ENCODE results near the gene CDAN1.

CDAN1 gene

DNA sequence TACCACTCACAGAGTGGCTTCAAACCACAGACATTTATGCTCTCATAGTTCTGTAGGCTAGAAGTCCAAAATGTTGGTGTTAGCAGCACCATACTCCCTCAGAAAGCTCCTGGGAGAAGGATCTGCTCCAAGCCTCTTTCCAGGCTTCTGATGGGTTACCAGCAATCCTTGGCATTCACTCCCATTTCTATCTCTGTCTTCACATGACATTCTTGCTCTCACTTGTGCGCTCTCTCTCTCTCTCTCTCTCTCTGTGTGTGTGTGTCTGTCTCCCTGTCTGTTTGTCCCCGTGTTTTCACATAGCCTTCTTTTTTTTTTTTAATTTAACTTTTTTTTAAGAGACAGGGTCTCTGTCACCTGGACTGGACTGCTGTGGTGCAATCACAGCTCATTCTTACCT, 26.3 kb downstream of the CDAN1 start:
- intact Hi-C loops (cut with micrococcal nuclease) = no loop called here

DNA sequence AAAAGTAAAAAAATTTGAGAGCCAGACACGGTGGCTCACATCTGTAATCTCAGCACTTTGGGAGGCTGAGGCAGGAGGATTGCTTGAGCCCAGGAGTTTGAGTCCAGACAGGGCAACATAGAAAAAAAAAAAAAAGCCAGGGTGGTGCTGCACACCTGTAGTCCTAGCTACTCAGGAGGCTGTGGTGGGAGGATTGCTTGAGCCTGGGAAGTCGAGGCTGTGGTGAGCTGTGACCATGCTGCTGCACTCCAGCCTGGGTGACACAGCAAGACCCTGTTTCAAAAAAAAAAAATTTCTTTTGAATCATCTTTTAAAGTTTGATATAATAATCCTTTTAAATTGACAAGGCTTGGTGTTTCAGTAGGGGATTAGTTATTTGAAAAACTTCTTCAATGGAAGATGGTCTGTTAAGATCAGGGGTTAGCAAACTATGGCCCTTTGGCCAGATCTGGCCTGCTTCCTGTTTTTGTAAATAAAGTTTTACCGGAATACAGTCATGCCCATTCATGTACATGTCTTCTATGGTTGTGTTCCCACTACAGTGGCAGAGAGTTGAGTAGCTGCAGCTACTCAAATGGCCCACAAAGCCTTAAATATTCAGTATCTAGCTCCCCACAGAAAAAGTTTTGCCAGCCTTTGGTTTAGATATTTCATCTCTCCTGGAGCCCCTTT, 28.9 kb downstream of the CDAN1 start:
- no peak overlapping the region for H3K27ac Mint-ChIP-seq
- intact Hi-C loops (cut with micrococcal nuclease) = loop anchor here (10.0 kb wide), 1 partner anchor 487 kb away; no protein-coding TSS in a partner anchor
- H3K36me3 Mint-ChIP-seq (ENCODE audit: low read depth) = no peaks in the 10 kb centered on the region
- H3K9me3 Mint-ChIP-seq = no peaks in the 10 kb centered on the region
- H3K27me3 Mint-ChIP-seq = no peaks in the 10 kb centered on the region
- H3K4me3 Mint-ChIP-seq = no peak overlapping the region
- H3K4me1 Mint-ChIP-seq (ENCODE audit: low read depth) = no peaks in the 10 kb centered on the region

More for the DNA sequence above, 26.3 kb downstream of the CDAN1 start:
- no peaks in the 10 kb centered on the region for H3K36me3 Mint-ChIP-seq (ENCODE audit: low read depth)
- H3K27me3 Mint-ChIP-seq = no peaks in the 10 kb centered on the region
- H3K4me3 Mint-ChIP-seq = no peak overlapping the region
- H3K9me3 Mint-ChIP-seq = no peaks in the 10 kb centered on the region
- H3K27ac Mint-ChIP-seq = no peak overlapping the region
- H3K4me1 Mint-ChIP-seq (ENCODE audit: low read depth) = no peaks in the 10 kb centered on the region

GRCh38 chr15:42707068-42707467, 29.9 kb downstream of the CDAN1 start:
- intact Hi-C loops (cut with micrococcal nuclease) = loop anchor here (10.0 kb wide), 1 partner anchor 488 kb away; no protein-coding TSS in a partner anchor
- H3K4me3 Mint-ChIP-seq = no peak overlapping the region
- H3K36me3 Mint-ChIP-seq (ENCODE audit: low read depth) = no peaks in the 10 kb centered on the region
- H3K9me3 Mint-ChIP-seq = no peaks in the 10 kb centered on the region
- no peaks in the 10 kb centered on the region for H3K27me3 Mint-ChIP-seq
- H3K27ac Mint-ChIP-seq = no peak overlapping the region
- H3K4me1 Mint-ChIP-seq (ENCODE audit: low read depth) = no peaks in the 10 kb centered on the region

DNA sequence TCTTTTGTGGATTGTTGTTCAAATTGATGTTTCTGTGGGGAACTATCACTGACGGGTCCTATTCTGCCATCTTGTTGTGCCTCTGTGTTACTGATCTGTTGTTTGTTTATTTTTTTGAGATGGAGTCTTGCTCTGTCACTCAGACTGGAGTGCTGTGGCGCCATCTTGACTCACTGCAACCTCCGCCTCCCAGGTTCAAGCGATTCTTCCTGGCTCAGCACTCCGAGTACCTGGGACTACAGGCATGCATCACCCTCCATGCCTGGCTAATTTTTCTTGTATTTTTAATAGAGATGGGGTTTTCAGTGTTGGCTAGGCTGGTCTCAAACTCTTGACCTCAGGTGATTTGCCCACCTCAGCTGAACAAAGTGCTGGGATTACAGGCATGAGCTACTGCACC, 31.6 kb downstream of the CDAN1 start:
- no peak overlapping the region for H3K4me3 Mint-ChIP-seq
- no peaks in the 10 kb centered on the region for H3K4me1 Mint-ChIP-seq (ENCODE audit: low read depth)
- H3K27me3 Mint-ChIP-seq = no peaks in the 10 kb centered on the region
- no peak overlapping the region for H3K27ac Mint-ChIP-seq
- intact Hi-C loops (cut with micrococcal nuclease) = loop anchor here (10.0 kb wide), 1 partner anchor 489 kb away; no protein-coding TSS in a partner anchor
- no peaks in the 10 kb centered on the region for H3K36me3 Mint-ChIP-seq (ENCODE audit: low read depth)
- H3K9me3 Mint-ChIP-seq = no peaks in the 10 kb centered on the region

DNA sequence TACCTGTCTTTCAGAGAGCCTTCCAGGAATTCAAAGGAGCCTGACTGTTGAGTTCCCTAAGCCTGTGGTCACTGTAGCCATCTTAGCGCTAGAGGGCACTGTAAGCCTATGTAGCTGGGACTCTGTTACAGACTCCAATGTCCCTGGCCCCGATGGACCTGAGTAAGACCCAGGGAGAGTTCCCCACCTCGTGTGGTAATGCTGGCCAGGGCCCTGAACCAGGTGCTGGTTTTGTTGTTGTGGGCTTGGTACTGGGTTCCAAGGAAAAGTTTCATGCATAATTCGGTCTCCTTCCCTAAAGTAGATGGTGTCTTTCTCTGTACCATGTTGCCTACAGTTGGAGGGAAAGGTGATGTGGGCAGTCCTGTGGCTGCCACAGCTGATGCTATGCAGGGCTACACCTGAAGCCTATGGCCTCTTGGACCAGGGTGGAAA, 32.4 kb downstream of the CDAN1 start:
- no peak overlapping the region for H3K4me3 Mint-ChIP-seq
- intact Hi-C loops (cut with micrococcal nuclease) = loop anchor here (1.0 to 10.0 kb wide), 3 partner anchors 222 to 490 kb away; no protein-coding TSS in a partner anchor
- H3K27me3 Mint-ChIP-seq = no peaks in the 10 kb centered on the region
- no peaks in the 10 kb centered on the region for H3K9me3 Mint-ChIP-seq
- no peak overlapping the region for H3K27ac Mint-ChIP-seq
- no peaks in the 10 kb centered on the region for H3K36me3 Mint-ChIP-seq (ENCODE audit: low read depth)
- no peaks in the 10 kb centered on the region for H3K4me1 Mint-ChIP-seq (ENCODE audit: low read depth)

DNA sequence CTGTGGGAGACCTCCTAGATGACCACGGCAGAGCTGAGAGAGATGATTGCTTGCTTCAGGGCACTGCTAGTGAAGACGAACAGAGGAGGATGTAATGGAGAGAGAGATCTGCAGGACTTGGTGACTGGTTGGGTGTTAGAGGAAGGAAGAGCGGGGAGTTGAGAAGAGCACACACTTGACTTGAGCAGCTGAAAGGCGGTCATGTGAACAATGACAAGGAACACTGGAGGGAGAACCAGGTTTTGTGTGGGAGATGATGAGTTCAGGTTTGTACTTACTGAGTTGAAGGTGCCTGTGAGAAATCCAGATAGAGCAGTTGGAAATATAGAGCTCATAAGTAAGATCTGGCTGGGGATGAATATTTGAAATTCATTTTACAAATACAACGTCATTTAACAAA, 40.3 kb downstream of the CDAN1 start:
- Mint-ChIP-seq H3K27ac (no peak overlapping the region), H3K9me3 (no peaks in the 10 kb centered on the region), H3K27me3 (no peaks in the 10 kb centered on the region), H3K4me3 (no peak overlapping the region), H3K36me3 (ENCODE audit: low read depth) (peaks cover 6% of the 10 kb centered on the region), H3K4me1 (ENCODE audit: low read depth) (peaks cover 5% of the 10 kb centered on the region)
- intact Hi-C loops (cut with micrococcal nuclease) = no loop called here

GRCh38 chr15:42695527-42696071, 41.3 kb downstream of the CDAN1 start:
- intact Hi-C loops (cut with micrococcal nuclease) = no loop called here
- Mint-ChIP-seq H3K9me3 (no peaks in the 10 kb centered on the region), H3K27ac (no peak overlapping the region), H3K4me3 (no peak overlapping the region), H3K36me3 (ENCODE audit: low read depth) (peaks cover 6% of the 10 kb centered on the region), H3K4me1 (ENCODE audit: low read depth) (peaks cover 5% of the 10 kb centered on the region), H3K27me3 (no peaks in the 10 kb centered on the region)

- Mint-ChIP-seq H3K9me3 (no peaks in the 10 kb centered on the region), H3K36me3 (ENCODE audit: low read depth) (peaks cover 6% of the 10 kb centered on the region), H3K4me1 (ENCODE audit: low read depth) (peaks cover 5% of the 10 kb centered on the region), H3K27ac (no peak overlapping the region), H3K4me3 (no peak overlapping the region), H3K27me3 (no peaks in the 10 kb centered on the region)
- intact Hi-C loops (cut with micrococcal nuclease) = no loop called here
These were observed 42.5 kb downstream of the CDAN1 start for GRCh38 chr15:42694398-42694797.

GRCh38 chr15:42693942-42694341, 43.0 kb downstream of the CDAN1 start:
- Mint-ChIP-seq H3K4me1 (ENCODE audit: low read depth) (peaks cover 5% of the 10 kb centered on the region), H3K4me3 (no peak overlapping the region), H3K27me3 (no peaks in the 10 kb centered on the region), H3K9me3 (no peaks in the 10 kb centered on the region), H3K27ac (no peak overlapping the region), H3K36me3 (ENCODE audit: low read depth) (peaks cover 6% of the 10 kb centered on the region)
- intact Hi-C loops (cut with micrococcal nuclease) = no loop called here

DNA sequence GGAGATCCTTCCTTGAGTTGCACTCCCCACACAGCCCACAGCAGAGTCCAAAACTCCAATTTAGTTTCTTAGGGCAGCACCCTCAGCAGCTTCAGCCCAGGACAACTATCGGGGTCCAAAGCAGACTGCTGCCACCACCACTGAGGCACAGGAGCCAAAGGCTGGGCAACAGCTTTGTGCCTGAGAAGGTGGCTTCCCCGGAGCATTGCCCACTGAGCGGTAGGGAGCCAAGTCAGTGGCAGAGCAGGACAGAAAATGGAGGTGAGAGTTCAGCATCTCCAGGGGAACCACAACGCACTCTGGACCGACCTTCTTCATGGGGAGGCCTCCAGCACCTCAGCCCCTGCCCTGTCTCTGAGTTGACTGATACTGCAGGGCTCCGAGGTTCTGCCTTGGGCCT, 43.4 kb downstream of the CDAN1 start:
- Mint-ChIP-seq H3K27ac (no peak overlapping the region), H3K4me1 (ENCODE audit: low read depth) (peaks cover 5% of the 10 kb centered on the region), H3K27me3 (no peaks in the 10 kb centered on the region), H3K36me3 (ENCODE audit: low read depth) (peaks cover 6% of the 10 kb centered on the region), H3K9me3 (no peaks in the 10 kb centered on the region), H3K4me3 (no peak overlapping the region)
- intact Hi-C loops (cut with micrococcal nuclease) = no loop called here

GRCh38 chr15:42692997-42693396, 43.9 kb downstream of the CDAN1 start:
- H3K27ac Mint-ChIP-seq = no peak overlapping the region
- peaks cover 6% of the 10 kb centered on the region for H3K36me3 Mint-ChIP-seq (ENCODE audit: low read depth)
- H3K27me3 Mint-ChIP-seq = no peaks in the 10 kb centered on the region
- H3K9me3 Mint-ChIP-seq = no peaks in the 10 kb centered on the region
- peaks cover 5% of the 10 kb centered on the region for H3K4me1 Mint-ChIP-seq (ENCODE audit: low read depth)
- no peak overlapping the region for H3K4me3 Mint-ChIP-seq
- intact Hi-C loops (cut with micrococcal nuclease) = no loop called here

DNA sequence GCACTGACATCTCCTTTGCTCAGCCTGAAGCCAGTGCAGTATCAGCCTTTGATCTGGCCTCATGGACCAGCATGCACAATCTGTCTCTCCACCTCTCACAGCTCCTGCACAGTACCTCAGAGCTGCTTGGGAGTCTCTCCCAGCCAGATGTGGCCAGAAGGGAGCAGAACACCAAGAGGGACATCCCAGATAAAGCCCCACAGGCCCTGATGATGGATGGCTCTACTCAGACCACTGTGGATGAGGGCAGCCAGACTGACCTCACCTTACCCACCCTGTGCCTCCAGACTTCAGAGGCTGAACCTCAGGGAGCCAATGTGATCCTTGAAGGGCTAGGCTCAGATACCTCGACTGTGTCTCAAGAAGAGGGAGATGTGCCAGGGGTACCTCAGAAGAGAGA, 44.4 kb downstream of the CDAN1 start:
- intact Hi-C loops (cut with micrococcal nuclease) = no loop called here
- Mint-ChIP-seq H3K4me3 (no peak overlapping the region), H3K4me1 (ENCODE audit: low read depth) (peaks cover 5% of the 10 kb centered on the region), H3K9me3 (no peaks in the 10 kb centered on the region), H3K27me3 (no peaks in the 10 kb centered on the region), H3K36me3 (ENCODE audit: low read depth) (peaks cover 6% of the 10 kb centered on the region), H3K27ac (no peak overlapping the region)

DNA sequence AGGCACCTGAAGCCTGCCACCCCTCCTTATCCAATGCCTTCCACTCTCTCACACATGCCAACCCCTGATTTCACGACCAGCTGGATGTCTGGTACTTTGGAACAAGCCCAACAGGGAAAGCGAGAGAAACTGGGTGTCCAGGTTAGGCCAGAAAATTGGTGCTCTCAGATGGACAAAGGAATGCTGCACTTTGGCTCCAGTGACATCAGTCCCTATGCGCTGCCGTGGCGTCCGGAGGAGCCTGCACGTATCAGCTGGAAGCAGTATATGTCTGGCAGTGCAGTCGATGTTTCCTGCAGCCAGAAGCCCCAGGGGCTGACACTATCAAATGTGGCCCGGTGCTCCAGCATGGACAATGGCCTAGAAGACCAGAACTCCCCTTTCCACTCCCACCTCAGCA, 45.2 kb downstream of the CDAN1 start:
- H3K27ac Mint-ChIP-seq = no peak overlapping the region
- peaks cover 5% of the 10 kb centered on the region for H3K4me1 Mint-ChIP-seq (ENCODE audit: low read depth)
- H3K4me3 Mint-ChIP-seq = no peak overlapping the region
- intact Hi-C loops (cut with micrococcal nuclease) = no loop called here
- no peaks in the 10 kb centered on the region for H3K9me3 Mint-ChIP-seq
- peaks cover 6% of the 10 kb centered on the region for H3K36me3 Mint-ChIP-seq (ENCODE audit: low read depth)
- no peaks in the 10 kb centered on the region for H3K27me3 Mint-ChIP-seq

- Mint-ChIP-seq H3K4me3 (no peak overlapping the region), H3K9me3 (no peaks in the 10 kb centered on the region), H3K27me3 (no peaks in the 10 kb centered on the region), H3K36me3 (ENCODE audit: low read depth) (peaks cover 6% of the 10 kb centered on the region), H3K27ac (no peak overlapping the region), H3K4me1 (ENCODE audit: low read depth) (peaks cover under 1% of the 10 kb centered on the region)
- intact Hi-C loops (cut with micrococcal nuclease) = no loop called here
These were observed 45.6 kb downstream of the CDAN1 start for GRCh38 chr15:42691308-42691707.

DNA sequence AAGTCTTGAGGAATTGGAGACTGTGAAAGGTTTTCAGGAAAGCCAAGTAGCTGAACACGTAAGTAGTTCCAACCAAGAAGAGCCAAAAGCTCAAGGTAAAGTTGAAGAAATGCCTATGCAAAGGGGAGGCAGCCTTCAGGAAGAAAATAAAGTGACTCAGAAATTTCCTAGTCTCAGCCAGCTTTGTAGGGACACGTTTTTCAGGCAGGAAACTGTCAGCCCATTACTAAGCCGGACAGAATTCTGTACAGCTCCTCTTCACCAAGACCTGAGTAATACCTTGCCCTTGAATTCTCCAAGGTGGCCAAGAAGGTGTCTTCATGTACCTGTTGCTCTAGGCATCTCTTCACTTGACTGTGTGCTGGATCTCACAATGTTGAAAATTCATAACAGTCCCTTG, 48.6 kb downstream of the CDAN1 start:
- H3K36me3 Mint-ChIP-seq (ENCODE audit: low read depth) = no peaks in the 10 kb centered on the region
- no peaks in the 10 kb centered on the region for H3K27me3 Mint-ChIP-seq
- intact Hi-C loops (cut with micrococcal nuclease) = no loop called here

More for the DNA sequence above, 48.6 kb downstream of the CDAN1 start:
- H3K9me3 Mint-ChIP-seq = no peaks in the 10 kb centered on the region
- no peak overlapping the region for H3K4me3 Mint-ChIP-seq
- H3K27ac Mint-ChIP-seq = no peak overlapping the region
- H3K4me1 Mint-ChIP-seq (ENCODE audit: low read depth) = no peaks in the 10 kb centered on the region

Data from dendritic cell treated with granulocyte-macrophage colony-stimulating factor and Interleukin-4, amounts not matched to agents 40 ng/mL and 50 ng/mL, for 4 days (primary cell).